Left lobe of liver (tissue), 2 donors: ENCODE measurements around the gene LIN52. TPM values are rescaled to one million over a fixed set of nuclear protein-coding genes. Genes with fewer than 3 reads are reported as not detected.
A peak's percentile ranks its signal among the peaks of the same experiment; 100 is the strongest.

Source experiments
- ATAC-seq: fragments of 200-7000 bp; cut with Tn5 transposase; one replicate; pipeline ENCODE4 v1.9.1; 2020; ENCODE audit warnings: mild to moderate bottlenecking, moderate library complexity
- DNase-seq: peaks from one replicate; pipeline ENCODE4 v3.0.0-alpha.2; 2020; ENCODE audit warnings: low spot score
- total RNA-seq: library from RNA; stranded (reverse); gene quantifications from one replicate; pipeline ENCODE4 v1.2.1, GENCODE V29; 2021
- donor health status: DM: no; HTN: no; CAD: no; lungs with moderate emphysema.
- donor health status: DM: no; HTN: yes; CAD: no.

The LIN52 gene
- total RNA-seq, 1 donor from 2014 or later: 5.6 TPM

DNA sequence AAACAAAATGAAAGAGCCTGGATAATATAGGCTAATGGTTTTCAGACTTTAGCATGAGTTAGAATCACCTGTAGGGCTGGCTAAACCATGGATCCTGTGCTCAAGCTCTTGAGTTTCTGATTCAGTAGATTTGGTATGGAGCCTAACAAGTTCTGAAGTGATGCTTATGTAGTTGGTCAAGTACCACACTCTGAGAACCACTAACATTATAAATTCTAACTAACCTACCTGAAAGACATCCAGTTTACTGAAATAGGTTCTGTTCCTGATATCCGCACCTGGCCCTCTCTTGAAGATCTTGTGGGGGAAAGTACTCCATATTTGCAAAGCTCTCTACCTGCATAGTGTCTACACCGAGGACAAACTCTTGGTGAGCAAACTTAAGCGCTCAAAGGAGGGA lies 95.1 kb downstream of the LIN52 start:
- no peak for DNase-seq
- ATAC-seq: no peak

GRCh38 chr14:74190927-74191575 lies 106.3 kb downstream of the LIN52 start:
- ATAC-seq (peak; percentile 91), DNase-seq (no peak)

DNA sequence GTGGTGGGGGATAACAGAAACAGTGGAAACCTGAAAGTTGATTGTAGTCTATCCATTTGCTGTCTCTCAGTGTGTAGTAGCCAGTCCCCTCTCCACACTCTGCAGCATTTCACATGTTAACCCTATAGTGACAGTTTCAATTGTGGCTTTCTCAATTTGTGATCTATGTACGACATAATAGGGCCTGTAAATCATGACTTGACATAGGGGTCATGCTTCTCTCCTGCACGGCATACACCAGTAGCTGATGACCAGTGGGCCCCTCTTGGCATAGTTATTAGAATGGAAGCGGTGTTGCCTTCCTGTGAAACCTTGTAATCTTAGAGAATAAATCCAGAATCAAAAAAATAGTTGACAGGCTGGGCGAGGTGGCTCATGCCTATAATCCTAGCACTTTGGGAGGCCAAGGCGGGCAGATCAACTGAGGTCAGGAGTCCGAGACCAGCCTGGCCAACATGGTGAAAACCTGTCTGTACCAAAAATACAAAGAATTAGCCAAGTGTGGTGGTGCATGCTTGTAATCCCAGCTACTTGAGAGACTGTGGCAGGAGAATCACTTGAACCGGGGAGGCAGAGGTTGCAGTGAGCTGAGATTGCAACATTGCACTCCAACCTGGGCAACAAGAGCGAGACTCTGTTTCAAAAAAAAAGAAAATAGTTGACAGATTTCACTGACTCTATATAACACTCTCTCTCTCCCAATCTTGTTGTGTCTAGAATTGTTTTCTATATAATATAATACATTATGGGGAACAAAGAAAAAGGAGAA lies 109.9 kb downstream of the LIN52 start:
- ATAC-seq (no peak), DNase-seq (no peak)

DNA sequence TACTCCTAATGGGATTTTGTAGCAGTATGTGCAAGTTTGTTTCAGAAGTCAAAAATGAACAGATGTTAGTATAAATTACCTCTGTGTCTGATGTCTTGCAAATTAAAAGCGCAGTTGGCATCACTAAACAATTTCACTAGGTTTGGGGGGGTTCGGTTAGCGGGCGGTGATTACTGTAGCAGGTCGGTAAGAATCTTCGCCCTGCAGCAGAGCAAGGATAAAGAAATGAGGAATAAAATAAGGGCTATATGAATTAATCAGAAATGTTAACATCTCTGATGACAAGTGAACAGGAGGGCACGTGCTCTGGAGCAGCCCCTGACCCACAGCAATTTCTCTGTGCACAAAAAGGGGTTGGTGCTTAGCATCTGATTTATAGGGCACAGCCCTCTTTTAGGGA lies 110.9 kb downstream of the LIN52 start:
- no peak for DNase-seq

GRCh38 chr14:74198441-74199234 lies 113.9 kb downstream of the LIN52 start:
- no peak for ATAC-seq
- no peak for DNase-seq

More for the DNA sequence above, 110.9 kb downstream of the LIN52 start:
- no peak for ATAC-seq

DNA sequence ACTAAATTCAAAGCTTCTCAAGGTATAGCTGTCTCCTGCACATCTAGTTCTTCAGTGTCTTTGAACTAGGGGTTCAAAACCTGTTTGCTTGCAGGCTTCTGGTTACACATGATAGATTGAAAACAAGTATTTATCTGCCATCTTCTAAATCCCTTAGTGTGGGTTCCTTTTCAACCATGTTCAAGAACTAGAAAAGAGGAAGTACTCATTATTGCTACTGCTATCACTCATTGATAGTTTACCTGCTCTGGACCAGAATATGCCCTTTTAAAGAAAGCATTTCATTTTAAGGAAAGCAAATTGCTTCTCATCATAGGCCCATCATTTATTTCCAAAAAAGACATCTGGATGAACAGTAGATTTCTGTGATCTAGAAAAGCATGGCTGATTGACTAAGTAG lies 117.4 kb downstream of the LIN52 start:
- ATAC-seq: no peak
- no peak for DNase-seq

- DNase-seq: no peak
- ATAC-seq: no peak
Observed at GRCh38 chr14:74203639-74204038, 118.9 kb downstream of the LIN52 start.

DNA sequence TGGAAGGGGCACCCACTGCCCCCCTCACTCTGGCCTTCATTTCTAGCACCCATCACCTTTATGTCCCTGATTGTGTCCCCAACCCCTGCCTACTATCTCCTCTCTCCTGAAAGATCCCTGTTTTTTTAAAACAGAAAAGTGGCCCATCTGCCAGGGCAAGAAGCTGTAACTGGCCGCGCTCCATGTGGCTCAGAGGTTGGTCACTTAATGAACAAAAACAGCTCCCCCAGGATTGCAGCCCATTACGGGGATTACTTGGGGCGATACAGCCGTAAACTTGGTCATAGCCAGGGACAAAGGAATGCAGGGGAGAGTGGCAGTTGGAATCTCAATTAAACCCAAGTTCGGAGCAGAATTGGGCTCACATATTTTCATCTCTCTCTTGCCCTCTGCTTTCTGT lies 119.7 kb downstream of the LIN52 start:
- ATAC-seq (no peak), DNase-seq (no peak)

- DNase-seq (no peak), ATAC-seq (peak; percentile 29)
Observed at GRCh38 chr14:74205882-74206281, 121.1 kb downstream of the LIN52 start.

GRCh38 chr14:74207943-74208342 lies 123.2 kb downstream of the LIN52 start:
- DNase-seq: no peak
- no peak for ATAC-seq

DNA sequence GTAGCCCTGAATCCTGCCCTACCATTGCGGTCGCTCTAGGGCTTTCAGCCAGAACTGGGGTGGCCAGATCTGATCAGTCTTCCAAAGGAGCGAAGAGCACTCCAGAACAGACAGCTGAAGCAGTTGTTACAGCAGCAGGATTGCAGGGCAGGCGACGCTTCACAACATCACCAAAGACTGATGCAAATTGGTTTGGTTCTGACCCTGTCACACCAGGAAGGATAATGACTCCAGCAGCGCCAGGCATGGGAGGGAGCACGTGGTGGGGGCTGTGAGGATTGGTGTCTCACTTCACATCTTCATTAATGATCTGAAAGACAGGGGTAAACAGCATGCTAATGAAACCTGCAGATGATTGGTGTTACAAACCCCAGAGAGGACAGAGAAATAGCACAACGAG lies 123.9 kb downstream of the LIN52 start:
- no peak for DNase-seq
- no peak for ATAC-seq

DNA sequence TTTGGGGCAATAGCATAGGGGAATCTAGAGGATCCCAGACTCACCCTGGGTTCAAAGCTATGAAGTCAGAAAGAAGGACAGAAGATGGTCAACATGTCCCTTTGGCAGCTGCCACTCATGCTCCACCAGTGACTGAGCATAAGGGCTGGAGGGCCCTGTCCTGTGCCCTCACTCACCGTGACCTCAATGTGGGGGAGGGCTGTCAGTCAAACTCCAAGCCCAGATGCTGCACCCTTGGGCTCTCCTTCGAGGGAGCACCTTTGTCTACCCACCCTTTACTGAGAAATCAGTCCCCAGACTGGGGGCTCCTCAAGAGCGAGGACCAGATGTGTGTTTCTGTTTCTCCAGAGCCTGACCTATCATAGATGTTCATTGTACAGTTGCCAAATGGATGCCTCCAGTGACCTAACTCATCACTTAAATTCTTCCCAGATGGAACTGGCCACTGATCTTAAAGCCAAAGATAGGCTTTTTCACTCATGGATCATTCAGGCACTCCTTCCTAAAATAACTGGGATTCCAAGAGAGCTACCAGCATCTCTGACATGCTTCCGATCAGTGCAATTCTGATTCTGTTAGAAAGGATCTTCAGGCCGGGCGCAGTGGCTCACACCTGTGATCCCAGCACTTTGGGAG lies 127.3 kb downstream of the LIN52 start:
- no peak for ATAC-seq

GRCh38 chr14:74213907-74214803 lies 129.4 kb downstream of the LIN52 start:
- DNase-seq (no peak), ATAC-seq (no peak)

More for the DNA sequence above, 127.3 kb downstream of the LIN52 start:
- DNase-seq: no peak

DNA sequence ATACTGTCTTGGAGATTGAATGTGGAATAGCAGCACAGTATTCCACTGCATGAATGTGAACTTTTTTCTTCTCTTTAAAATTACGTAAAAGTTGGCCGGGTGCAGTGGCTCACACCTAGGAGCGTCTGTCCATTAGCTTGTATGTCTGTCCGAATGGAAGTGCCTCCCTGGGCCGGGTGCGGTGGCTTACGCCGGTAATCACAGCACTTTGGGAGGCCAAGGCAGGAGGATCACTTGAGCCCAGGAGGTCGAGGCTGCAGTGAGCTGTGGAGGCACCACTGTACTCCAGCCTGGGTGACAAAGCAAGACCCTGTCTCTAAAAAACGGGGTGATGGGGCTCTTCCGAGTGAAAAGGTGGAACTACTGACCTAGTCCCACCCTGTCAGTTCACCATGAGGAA lies 131.9 kb downstream of the LIN52 start:
- no peak for ATAC-seq
- DNase-seq: no peak

GRCh38 chr14:74217672-74218448 lies 133.1 kb downstream of the LIN52 start:
- DNase-seq (peak; percentile 74), ATAC-seq (peak; percentile 98)

DNA sequence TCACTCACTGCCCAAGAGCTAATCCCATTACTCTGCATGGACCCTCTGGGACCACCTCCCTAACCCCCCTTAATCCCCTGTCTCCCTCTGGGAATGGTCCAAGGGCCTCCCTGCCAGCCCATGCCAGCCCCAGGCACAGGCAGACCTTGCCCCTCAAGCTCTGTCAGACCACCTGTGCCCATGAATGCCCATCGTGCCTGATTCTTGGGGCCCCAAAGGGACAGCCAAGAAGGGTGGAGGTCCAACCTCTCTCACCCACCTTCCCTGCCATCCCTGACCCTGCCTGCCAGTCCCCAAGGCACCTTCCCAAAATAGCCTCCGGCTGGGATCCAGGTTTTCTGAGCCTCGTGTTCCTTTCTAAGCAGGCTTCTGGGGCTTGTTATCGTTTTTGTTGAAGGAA lies 133.7 kb downstream of the LIN52 start:
- DNase-seq: no peak

DNA sequence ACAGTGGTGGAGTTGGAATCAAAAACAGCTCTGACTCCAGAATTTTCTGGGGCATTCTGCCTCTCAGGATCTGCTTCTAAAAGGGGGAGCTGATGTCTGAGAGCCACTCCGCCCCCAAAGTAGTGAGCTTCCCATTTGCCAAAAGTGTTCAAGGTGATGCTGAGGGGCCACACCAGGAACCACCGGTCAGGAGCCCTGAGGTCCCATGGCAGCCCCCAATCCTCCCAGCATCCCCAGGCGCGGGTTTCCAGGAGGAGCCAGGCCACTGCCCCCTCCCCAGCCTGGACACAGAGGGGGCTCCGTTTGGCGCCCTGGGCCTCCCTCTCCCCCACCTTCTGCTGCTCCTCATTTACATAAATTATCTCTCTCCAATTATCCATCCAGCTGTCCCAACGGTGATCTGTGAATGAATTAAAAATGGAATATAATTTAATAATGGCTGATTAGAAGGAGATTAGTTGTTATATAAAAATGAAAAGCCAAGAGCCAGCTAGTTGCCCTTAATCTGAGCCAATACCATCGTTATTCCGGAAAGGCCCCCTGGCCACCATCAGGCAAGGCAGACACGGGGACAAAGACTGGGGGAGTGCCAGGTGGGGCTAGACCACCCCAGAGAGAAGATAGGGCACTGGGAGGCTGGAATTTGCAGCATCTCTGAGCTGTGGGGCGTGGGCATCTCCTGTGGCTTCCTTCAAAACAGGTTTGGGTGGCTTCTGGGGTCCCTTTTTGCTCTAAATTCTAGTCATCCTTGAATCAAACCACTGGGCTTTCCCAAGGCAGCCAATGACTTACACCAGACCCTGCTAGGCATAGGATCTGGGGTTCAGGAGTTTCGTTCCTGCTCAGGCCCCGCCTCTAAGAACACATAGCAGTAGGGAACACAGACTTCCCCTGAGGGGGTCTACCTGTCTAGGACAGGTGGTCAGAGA lies 134.8 kb downstream of the LIN52 start:
- ATAC-seq (no peak), DNase-seq (no peak)

More for the DNA sequence above, 133.7 kb downstream of the LIN52 start:
- ATAC-seq: no peak

GRCh38 chr14:74220991-74221390 lies 136.2 kb downstream of the LIN52 start:
- ATAC-seq: no peak
- DNase-seq: no peak
